Panc1 (cell line): ENCODE measurements around the gene ASTN2. TPM values are rescaled to one million over a fixed set of nuclear protein-coding genes. Genes with fewer than 3 reads are reported as not detected.
"Not testable (repeated sequence)": the region's sequence is repeated elsewhere in the genome, so short reads cannot be mapped to it uniquely, and the experiment has no call there.

Experiments
- ATAC-seq: fragments of 200-7000 bp; cut with Tn5 transposase; 2 replicates; pipeline ENCODE4 v1.9.1; 2020; ENCODE audit warnings: mild to moderate bottlenecking, moderate library complexity
- BruUV-seq: library from RNA; stranded (reverse); fragments of 400-500 nt; replicated peaks from 2 replicates; lab custom pipeline; 2021; lab: Mats Ljungman, UMichigan
- CTCF ChIA-PET: fragments of 300-600 bp; sonication (Branson Sonifier 250); formaldehyde crosslinking; loops from one replicate; lab custom pipeline; 2022; ENCODE audit warnings: antibody characterized with exemption; lab: Charles Lee
- POLR2A ChIA-PET: fragments of 300-600 bp; sonication (Branson Sonifier 250); formaldehyde crosslinking; loops from one replicate; lab custom pipeline; 2022; ENCODE audit warnings: antibody characterized with exemption; lab: Charles Lee
- DNase-seq: peaks from one replicate; pipeline ENCODE4 v3.0.0-alpha.2; 2010; ENCODE audit warnings: low read depth, low spot score
- H3K27ac ChIP-seq: 2 replicates; pipeline ENCODE4 v1.5.1; 2011; ENCODE audit warnings: mild to moderate bottlenecking, low read length, inconsistent platforms
- H3K27me3 ChIP-seq: fragments of 200-500 bp; sonication (Bioruptor generic); 2 replicates; pipeline ENCODE4 v1.6.0; 2014; ENCODE audit warnings: low read length, inconsistent platforms; ENCODE audit not compliant: control insufficient read depth, insufficient read depth
- H3K36me3 ChIP-seq: fragments of 200-500 bp; sonication (Bioruptor generic); 2 replicates; pipeline ENCODE4 v1.5.1; 2014; ENCODE audit warnings: inconsistent platforms, mild to moderate bottlenecking, low read length, moderate library complexity; ENCODE audit not compliant: control insufficient read depth, insufficient read depth
- H3K4me1 ChIP-seq: 2 replicates; pipeline ENCODE4 v1.5.1; 2011; ENCODE audit warnings: inconsistent platforms, mild to moderate bottlenecking, low read length, moderate library complexity; ENCODE audit not compliant: control insufficient read depth, insufficient read depth
- H3K4me3 ChIP-seq, 2 experiments: 2 replicates each; pipeline ENCODE4 v1.5.1; 2011 to 2012; ENCODE audit warnings: low read depth in 2 of 2, low read length in 2 of 2, mild to moderate bottlenecking in 2 of 2, inconsistent platforms in 1 of 2, moderate library complexity in 1 of 2
- H3K9me3 ChIP-seq: fragments of 200-500 bp; sonication (Bioruptor generic); 2 replicates; pipeline ENCODE4 v1.5.1; 2014; ENCODE audit warnings: low read depth, mild to moderate bottlenecking, inconsistent platforms, low read length, moderate library complexity; ENCODE audit not compliant: control insufficient read depth, insufficient read depth
- POLR2AphosphoS5 ChIP-seq: IDR thresholded peaks from 2 replicates; pipeline ENCODE4 v1.6.1; 2012; ENCODE audit warnings: mild to moderate bottlenecking, low read depth, low read length, moderate library complexity
- REST ChIP-seq, 2 experiments: IDR thresholded peaks; 2 replicates each; pipeline ENCODE4 v1.6.1; 2011 to 2012; ENCODE audit warnings: low read depth in 2 of 2, control low read depth in 1 of 2, low read length in 1 of 2, mild to moderate bottlenecking in 1 of 2, moderate library complexity in 1 of 2; ENCODE audit not compliant: insufficient read depth in 1 of 2
- SIN3A ChIP-seq: IDR thresholded peaks from 2 replicates; pipeline ENCODE4 v1.6.1; 2012; ENCODE audit warnings: low read depth, mild to moderate bottlenecking, low read length, moderate library complexity, borderline replicate concordance; ENCODE audit not compliant: insufficient read depth
- TCF7L2 ChIP-seq: IDR thresholded peaks from 2 replicates; pipeline ENCODE4 v1.6.1; 2011; ENCODE audit warnings: mild to moderate bottlenecking, low read depth, low read length, inconsistent platforms
- in situ Hi-C: cut with HindIII; loops from 2 replicates; pipeline ENCODE4 v1.10.0; 2016; ENCODE audit warnings: low sequenced_read_pairs, low pct_unique_long_range_greater_than_20kb
- intact Hi-C: fragments of 100-400 bp; cut with micrococcal nuclease; formaldehyde crosslinking; loops from one replicate; pipeline ENCODE4 v1.10.0; 2022; ENCODE audit not compliant: unreplicated experiment
- total RNA-seq: library from RNA; stranded (reverse); gene quantifications from one replicate; pipeline ENCODE4 v1.2.1, GENCODE V29; 2021; ENCODE audit not compliant: unreplicated experiment
- TF ChIP-seq, protein P1 (sequence below): fragments of 450-650 bp; IDR thresholded peaks from 2 replicates; pipeline ENCODE4 v1.5.1; 2017; ENCODE audit warnings: mild to moderate bottlenecking

ASTN2 gene
- total RNA-seq, 1 experiment from 2014 or later, result 3.9 TPM

GRCh38 chr9:117073071-117073470, 341.8 kb downstream of the ASTN2 start:
- ATAC-seq, result no peak
- ChIA-PET CTCF (no interaction called here), POLR2A (no interaction called here)
- no TSS peak for BruUV-seq
- Histone ChIP-seq H3K27ac (no peak overlapping the region), H3K4me1 (no peaks in the 10 kb centered on the region), H3K4me3 (no peak overlapping the region), H3K36me3 (no peaks in the 10 kb centered on the region), H3K9me3 (no peaks in the 10 kb centered on the region), H3K27me3 (no peaks in the 10 kb centered on the region)
- intact Hi-C loops (no loop called here), in situ Hi-C loops (no loop called here)
- TF ChIP-seq SIN3A (no peak), POLR2AphosphoS5 (no peak), TCF7L2 (no peak), REST (IDR thresholded peaks at IDR 0.05; ENCODE audit: insufficient read depth in 1 of 2, low read depth in 2 of 2, low read length in 1 of 2) (no peak)
- TF ChIP-seq, protein P1, sequence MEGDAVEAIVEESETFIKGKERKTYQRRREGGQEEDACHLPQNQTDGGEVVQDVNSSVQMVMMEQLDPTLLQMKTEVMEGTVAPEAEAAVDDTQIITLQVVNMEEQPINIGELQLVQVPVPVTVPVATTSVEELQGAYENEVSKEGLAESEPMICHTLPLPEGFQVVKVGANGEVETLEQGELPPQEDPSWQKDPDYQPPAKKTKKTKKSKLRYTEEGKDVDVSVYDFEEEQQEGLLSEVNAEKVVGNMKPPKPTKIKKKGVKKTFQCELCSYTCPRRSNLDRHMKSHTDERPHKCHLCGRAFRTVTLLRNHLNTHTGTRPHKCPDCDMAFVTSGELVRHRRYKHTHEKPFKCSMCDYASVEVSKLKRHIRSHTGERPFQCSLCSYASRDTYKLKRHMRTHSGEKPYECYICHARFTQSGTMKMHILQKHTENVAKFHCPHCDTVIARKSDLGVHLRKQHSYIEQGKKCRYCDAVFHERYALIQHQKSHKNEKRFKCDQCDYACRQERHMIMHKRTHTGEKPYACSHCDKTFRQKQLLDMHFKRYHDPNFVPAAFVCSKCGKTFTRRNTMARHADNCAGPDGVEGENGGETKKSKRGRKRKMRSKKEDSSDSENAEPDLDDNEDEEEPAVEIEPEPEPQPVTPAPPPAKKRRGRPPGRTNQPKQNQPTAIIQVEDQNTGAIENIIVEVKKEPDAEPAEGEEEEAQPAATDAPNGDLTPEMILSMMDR, result no peak
- no peak for DNase-seq

DNA sequence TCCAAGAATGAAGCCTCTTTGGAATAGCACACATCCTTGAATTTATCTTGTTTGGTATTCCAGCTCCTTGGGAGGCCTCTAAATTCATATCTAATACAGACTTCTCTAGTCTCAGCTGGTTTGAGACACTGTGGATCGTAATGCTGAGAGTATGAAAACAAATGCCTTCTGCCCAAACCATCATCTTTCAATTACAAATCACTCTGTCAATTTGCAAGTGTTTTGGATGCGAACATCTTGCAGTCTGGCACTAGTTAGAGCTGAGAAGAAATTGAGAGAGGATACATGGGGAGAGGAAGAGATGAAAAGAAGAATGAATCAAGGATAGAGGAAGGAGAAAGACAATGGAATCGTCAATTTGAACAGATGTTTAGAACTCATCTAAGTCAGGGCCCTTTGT, 342.6 kb downstream of the ASTN2 start:
- intact Hi-C loops, result no loop called here
- ChIA-PET POLR2A (no interaction called here), CTCF (no interaction called here)
- in situ Hi-C loops, result no loop called here
- no peaks in the 10 kb centered on the region for H3K27me3 ChIP-seq
- no peaks in the 10 kb centered on the region for H3K4me1 ChIP-seq
- H3K27ac ChIP-seq, result no peak overlapping the region
- ATAC-seq, result no peak
- H3K9me3 ChIP-seq, result no peaks in the 10 kb centered on the region
- TF ChIP-seq POLR2AphosphoS5 (no peak), REST (IDR thresholded peaks at IDR 0.05; ENCODE audit: insufficient read depth in 1 of 2, low read depth in 2 of 2, low read length in 1 of 2) (no peak), TCF7L2 (no peak), SIN3A (no peak)
- TF ChIP-seq, protein P1, result no peak
- no TSS peak for BruUV-seq
- no peak for DNase-seq
- no peaks in the 10 kb centered on the region for H3K36me3 ChIP-seq
- no peak overlapping the region for H3K4me3 ChIP-seq

- POLR2A ChIA-PET, intact Hi-C loops, H3K4me1 ChIP-seq, H3K4me3 ChIP-seq, H3K36me3 ChIP-seq, H3K27me3 ChIP-seq, BruUV-seq, in situ Hi-C loops, CTCF ChIA-PET, H3K27ac ChIP-seq, ATAC-seq, H3K9me3 ChIP-seq, DNase-seq: not testable (repeated sequence)
These were observed 343.1 kb downstream of the ASTN2 start for GRCh38 chr9:117071673-117072207.
